Endothelial cell (in vitro differentiated cells): ENCODE measurements around the gene SLC24A3. TPM values are rescaled to one million over a fixed set of nuclear protein-coding genes. Genes with fewer than 3 reads are reported as not detected.

Source experiments
- DNase-seq: peaks from one replicate; pipeline ENCODE4 v3.0.0; 2021; ENCODE audit warnings: low spot score
- H3K27ac Mint-ChIP-seq: one replicate; pipeline ENCODE4 v1.8.0; 2021; ENCODE audit warnings: mixed read lengths, inconsistent platforms; ENCODE audit not compliant: unreplicated experiment
- H3K27me3 Mint-ChIP-seq: one replicate; pipeline ENCODE4 v1.8.0; 2021; ENCODE audit warnings: mild to moderate bottlenecking, moderate library complexity, mixed read lengths, inconsistent platforms; ENCODE audit not compliant: unreplicated experiment
- H3K36me3 Mint-ChIP-seq: one replicate; pipeline ENCODE4 v1.8.0; 2021; ENCODE audit warnings: mild to moderate bottlenecking, low read depth, mixed read lengths, inconsistent platforms; ENCODE audit not compliant: unreplicated experiment
- H3K4me1 Mint-ChIP-seq: one replicate; pipeline ENCODE4 v1.8.0; 2021; ENCODE audit warnings: mild to moderate bottlenecking, mixed read lengths, inconsistent platforms; ENCODE audit not compliant: unreplicated experiment
- H3K4me3 Mint-ChIP-seq: one replicate; pipeline ENCODE4 v1.8.0; 2021; ENCODE audit warnings: mild to moderate bottlenecking, mixed read lengths, inconsistent platforms; ENCODE audit not compliant: unreplicated experiment
- H3K9me3 Mint-ChIP-seq: one replicate; pipeline ENCODE4 v1.8.0; 2021; ENCODE audit warnings: mixed read lengths, inconsistent platforms; ENCODE audit not compliant: unreplicated experiment
- total RNA-seq: library from RNA; stranded (reverse); fragmentation: NEBNext Ultra II Directional; extraction: Animal tissue kit (Norgen Biotek cat#: 25700); gene quantifications from one replicate; pipeline ENCODE4 v1.2.1, GENCODE V29; 2021; ENCODE audit not compliant: unreplicated experiment
- TF ChIP-seq, protein P1 (sequence below): fragments of 200-600 bp; sonication (generic); IDR thresholded peaks from one replicate; pipeline ENCODE4 v1.5.0; 2021; ENCODE audit warnings: antibody characterized with exemption; ENCODE audit not compliant: unreplicated experiment

The SLC24A3 gene
- total RNA-seq, 1 donor from 2014 or later, result 0.15 TPM

DNA sequence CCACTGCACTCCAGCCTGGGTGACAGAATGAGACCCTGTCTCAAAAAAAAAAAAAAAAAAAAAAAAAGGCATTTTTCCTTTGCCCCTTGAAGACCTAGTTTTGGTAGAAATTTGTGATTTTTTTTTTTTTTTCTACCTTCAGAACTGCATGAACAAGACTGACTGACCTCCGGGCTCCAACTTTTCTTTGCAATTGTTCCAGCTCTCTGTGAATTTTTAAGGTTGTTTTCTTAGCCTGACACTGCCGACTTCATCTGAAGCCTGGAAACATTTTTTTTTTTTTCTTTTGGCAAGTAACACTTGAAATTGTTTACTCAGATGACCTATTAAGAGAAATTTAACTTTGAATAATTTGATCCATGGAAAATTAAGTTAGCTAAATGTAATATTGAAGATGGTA is 73.0 kb downstream of the SLC24A3 start:
- TF ChIP-seq, protein P1, sequence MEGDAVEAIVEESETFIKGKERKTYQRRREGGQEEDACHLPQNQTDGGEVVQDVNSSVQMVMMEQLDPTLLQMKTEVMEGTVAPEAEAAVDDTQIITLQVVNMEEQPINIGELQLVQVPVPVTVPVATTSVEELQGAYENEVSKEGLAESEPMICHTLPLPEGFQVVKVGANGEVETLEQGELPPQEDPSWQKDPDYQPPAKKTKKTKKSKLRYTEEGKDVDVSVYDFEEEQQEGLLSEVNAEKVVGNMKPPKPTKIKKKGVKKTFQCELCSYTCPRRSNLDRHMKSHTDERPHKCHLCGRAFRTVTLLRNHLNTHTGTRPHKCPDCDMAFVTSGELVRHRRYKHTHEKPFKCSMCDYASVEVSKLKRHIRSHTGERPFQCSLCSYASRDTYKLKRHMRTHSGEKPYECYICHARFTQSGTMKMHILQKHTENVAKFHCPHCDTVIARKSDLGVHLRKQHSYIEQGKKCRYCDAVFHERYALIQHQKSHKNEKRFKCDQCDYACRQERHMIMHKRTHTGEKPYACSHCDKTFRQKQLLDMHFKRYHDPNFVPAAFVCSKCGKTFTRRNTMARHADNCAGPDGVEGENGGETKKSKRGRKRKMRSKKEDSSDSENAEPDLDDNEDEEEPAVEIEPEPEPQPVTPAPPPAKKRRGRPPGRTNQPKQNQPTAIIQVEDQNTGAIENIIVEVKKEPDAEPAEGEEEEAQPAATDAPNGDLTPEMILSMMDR, result no peak
- no peak for DNase-seq
- no peak overlapping the region for H3K4me3 Mint-ChIP-seq
- H3K9me3 Mint-ChIP-seq, result no peaks in the 10 kb centered on the region
- H3K36me3 Mint-ChIP-seq, result no peaks in the 10 kb centered on the region
- no peaks in the 10 kb centered on the region for H3K4me1 Mint-ChIP-seq
- no peak overlapping the region for H3K27ac Mint-ChIP-seq
- H3K27me3 Mint-ChIP-seq, result peaks cover 1% of the 10 kb centered on the region

DNA sequence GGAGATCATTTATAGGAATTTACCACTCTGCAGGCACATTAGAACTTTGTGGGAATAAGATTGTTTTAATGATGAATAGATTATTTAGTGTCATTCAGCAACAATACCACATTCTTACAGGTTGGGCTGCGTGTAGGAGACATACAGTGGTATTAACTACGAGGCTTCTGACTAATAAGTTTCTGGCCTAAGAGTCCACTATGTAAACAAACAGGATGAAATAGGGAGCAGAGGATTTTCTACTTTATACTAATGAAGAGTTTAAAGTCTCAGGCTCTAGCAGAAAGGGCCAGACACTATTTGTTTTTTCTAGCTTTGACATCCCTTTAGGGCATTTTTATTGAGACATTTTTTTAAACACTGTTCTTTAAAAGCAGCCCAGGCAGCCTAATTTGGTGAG is 75.6 kb downstream of the SLC24A3 start:
- Mint-ChIP-seq H3K27me3 (peaks cover 1% of the 10 kb centered on the region), H3K4me3 (no peak overlapping the region), H3K4me1 (no peaks in the 10 kb centered on the region), H3K27ac (no peak overlapping the region), H3K36me3 (no peaks in the 10 kb centered on the region), H3K9me3 (no peaks in the 10 kb centered on the region)
- TF ChIP-seq, protein P1, result no peak
- DNase-seq, result no peak

DNA sequence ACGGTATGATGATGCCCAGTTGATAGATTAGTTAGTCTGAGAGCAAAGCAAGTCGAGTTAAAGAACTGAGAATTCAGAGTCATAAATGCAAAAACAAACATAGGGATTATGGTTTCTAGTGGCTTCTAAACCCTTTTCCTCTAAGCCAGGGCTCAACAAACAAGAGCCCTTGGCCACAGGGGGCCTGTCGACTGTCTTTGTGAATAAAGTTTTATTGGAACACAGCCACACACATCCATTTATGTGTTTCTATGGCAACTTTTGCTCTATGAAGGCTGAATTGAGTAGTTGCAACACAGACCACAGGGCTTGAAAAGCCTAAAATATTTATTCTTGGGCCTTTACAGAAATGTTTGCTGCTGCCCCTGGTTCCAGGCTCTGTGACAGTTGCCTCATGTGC is 76.2 kb downstream of the SLC24A3 start:
- no peaks in the 10 kb centered on the region for H3K4me1 Mint-ChIP-seq
- H3K4me3 Mint-ChIP-seq, result no peak overlapping the region
- no peaks in the 10 kb centered on the region for H3K36me3 Mint-ChIP-seq
- no peaks in the 10 kb centered on the region for H3K9me3 Mint-ChIP-seq
- peaks cover 1% of the 10 kb centered on the region for H3K27me3 Mint-ChIP-seq
- no peak overlapping the region for H3K27ac Mint-ChIP-seq
- DNase-seq, result no peak
- TF ChIP-seq, protein P1, result no peak

DNA sequence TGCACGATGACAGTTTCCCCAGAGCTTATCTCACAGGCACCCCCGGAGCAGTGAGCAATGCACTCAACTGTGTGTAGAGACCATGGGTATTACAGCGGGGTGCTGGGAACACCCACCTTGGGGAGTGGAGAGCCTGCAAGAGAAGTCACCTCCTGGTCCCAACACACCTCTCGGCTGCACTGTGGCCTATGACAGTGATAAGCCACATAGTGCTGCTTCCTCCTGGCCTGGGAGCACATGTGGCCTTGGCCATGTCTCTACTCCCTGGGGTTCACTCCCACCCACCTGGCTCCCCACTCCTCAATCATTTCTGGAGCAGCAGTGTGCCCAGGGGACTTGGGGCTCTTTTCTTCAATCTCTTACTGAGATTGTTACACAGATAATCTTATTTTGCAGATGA is 77.0 kb downstream of the SLC24A3 start:
- Mint-ChIP-seq H3K4me3 (no peak overlapping the region), H3K4me1 (no peaks in the 10 kb centered on the region), H3K27me3 (no peaks in the 10 kb centered on the region), H3K36me3 (no peaks in the 10 kb centered on the region), H3K27ac (no peak overlapping the region), H3K9me3 (no peaks in the 10 kb centered on the region)
- DNase-seq, result no peak
- TF ChIP-seq, protein P1, result no peak

DNA sequence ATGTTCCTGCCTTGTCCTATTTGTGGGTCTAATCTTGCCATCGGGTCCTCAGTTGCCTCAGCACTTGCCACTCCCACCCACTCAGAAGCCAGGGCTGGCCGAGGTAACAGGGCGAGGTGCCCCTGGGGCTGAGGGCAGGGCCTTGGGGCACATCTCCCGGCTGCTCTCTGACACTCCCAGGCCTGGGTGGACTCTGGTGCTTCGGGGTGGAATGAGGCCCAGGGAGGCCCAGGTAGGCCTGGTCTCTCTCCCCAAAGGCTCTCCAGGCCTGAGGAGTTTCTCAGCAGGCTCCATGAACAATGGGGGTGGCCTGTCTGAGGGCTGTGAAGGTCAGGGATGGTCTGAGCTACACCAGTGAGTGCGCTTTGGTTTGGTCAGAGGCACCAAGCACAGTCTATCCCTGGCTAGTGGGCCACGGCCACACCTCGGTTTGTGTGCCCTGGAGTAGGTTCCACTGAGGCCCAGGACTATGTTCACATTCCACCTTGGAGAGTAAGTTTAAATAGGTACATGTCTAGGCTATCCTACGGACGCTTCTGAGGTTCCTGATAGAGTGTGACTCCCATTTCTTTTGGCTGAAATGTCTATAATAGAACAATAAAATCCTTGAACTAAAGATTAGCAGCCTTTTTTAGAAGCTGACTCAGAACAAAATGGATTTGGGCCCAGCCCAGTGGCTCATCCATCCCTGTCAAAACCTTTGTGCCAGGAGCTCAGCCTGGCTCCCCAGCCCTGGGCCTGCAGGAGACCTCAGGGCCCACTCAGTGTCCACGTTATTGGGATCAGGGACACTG is 78.8 kb downstream of the SLC24A3 start:
- TF ChIP-seq, protein P1, result no peak
- H3K4me3 Mint-ChIP-seq, result no peak overlapping the region
- no peaks in the 10 kb centered on the region for H3K36me3 Mint-ChIP-seq
- H3K27me3 Mint-ChIP-seq, result no peaks in the 10 kb centered on the region
- no peak overlapping the region for H3K27ac Mint-ChIP-seq
- H3K4me1 Mint-ChIP-seq, result no peaks in the 10 kb centered on the region
- no peak for DNase-seq
- no peaks in the 10 kb centered on the region for H3K9me3 Mint-ChIP-seq
